Stimulated activated memory B cell treated with anti-CD40 and anti-IgM and Interleukin-4, amounts not matched to agents 10 μg/mL and 1 μg/mL and 100 μg/mL, for 72 hours (primary cell): ENCODE results near the gene FYN.
A peak's percentile ranks its signal among the peaks of the same experiment; 100 is the strongest.

Source experiments
- ATAC-seq: fragments of 150-1000 bp; cut with Tn5 transposase; 2 replicates; pipeline ENCODE4 v1.10.0; 2021
- H3K27ac Mint-ChIP-seq: one replicate; pipeline ENCODE4 v1.8.0; 2022; ENCODE audit warnings: mild to moderate bottlenecking, mixed read lengths
- H3K27me3 Mint-ChIP-seq: one replicate; pipeline ENCODE4 v1.8.0; 2022; ENCODE audit warnings: mixed read lengths
- H3K36me3 Mint-ChIP-seq: one replicate; pipeline ENCODE4 v1.8.0; 2022; ENCODE audit warnings: mixed read lengths
- H3K4me1 Mint-ChIP-seq: one replicate; pipeline ENCODE4 v1.8.0; 2022; ENCODE audit warnings: mixed read lengths
- H3K4me3 Mint-ChIP-seq: one replicate; pipeline ENCODE4 v1.8.0; 2022; ENCODE audit warnings: mild to moderate bottlenecking, moderate library complexity, mixed read lengths
- H3K9me3 Mint-ChIP-seq: one replicate; pipeline ENCODE4 v1.8.0; 2022; ENCODE audit warnings: mixed read lengths

The FYN gene

GRCh38 chr6:111746983-111747382 is 126.3 kb downstream of the FYN start:
- Mint-ChIP-seq H3K4me1 (peaks cover 50% of the 10 kb centered on the region), H3K27ac (peak overlapping the region; percentile 26), H3K9me3 (no peaks in the 10 kb centered on the region), H3K27me3 (no peaks in the 10 kb centered on the region), H3K4me3 (no peak overlapping the region), H3K36me3 (peaks cover 22% of the 10 kb centered on the region)
- no peak for ATAC-seq

DNA sequence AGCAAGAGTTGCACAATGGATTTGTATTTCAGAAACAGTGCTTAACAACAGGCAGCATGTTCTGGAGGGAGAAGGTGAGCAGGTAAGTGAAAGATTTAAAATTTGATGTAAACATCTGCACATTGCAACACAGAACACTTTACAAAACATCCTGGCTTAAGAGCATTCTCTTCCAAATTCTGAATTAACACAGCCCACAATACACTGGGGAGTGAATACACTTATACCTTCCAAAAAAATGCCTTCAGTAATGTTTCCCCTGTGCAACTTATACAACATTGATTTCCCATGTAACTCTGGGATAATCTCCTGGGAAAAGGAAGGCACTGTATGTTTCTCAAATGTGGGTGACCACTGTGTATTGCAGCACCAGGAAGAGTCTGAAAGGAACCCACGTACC is 127.6 kb downstream of the FYN start:
- Mint-ChIP-seq H3K4me1 (peaks cover 41% of the 10 kb centered on the region), H3K9me3 (no peaks in the 10 kb centered on the region), H3K4me3 (no peak overlapping the region), H3K36me3 (peaks cover 27% of the 10 kb centered on the region), H3K27me3 (no peaks in the 10 kb centered on the region), H3K27ac (peak overlapping the region; percentile 3)
- no peak for ATAC-seq

DNA sequence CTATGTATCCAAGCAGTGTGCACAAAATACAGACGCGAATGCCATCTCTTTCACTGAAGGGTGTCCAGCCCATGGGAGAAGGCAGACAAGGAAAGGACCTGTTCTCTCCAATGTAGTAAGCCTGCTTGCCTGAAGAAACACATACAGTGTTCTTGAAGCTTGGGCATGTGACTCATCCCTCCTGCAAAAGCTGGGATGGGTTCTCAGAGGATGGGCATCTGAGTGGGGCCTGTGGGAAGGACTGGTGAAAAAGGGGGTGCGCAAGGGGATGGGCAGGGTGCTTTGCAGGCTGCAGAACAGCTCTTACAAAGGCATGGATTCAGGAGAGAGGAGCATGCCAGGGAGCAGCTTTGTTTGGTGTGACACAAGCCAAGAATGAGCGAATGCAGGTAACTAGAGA is 128.1 kb downstream of the FYN start:
- Mint-ChIP-seq H3K4me1 (peaks cover 41% of the 10 kb centered on the region), H3K9me3 (no peaks in the 10 kb centered on the region), H3K4me3 (no peak overlapping the region), H3K27me3 (no peaks in the 10 kb centered on the region), H3K27ac (peak overlapping the region; percentile 3), H3K36me3 (peaks cover 27% of the 10 kb centered on the region)
- ATAC-seq: no peak

DNA sequence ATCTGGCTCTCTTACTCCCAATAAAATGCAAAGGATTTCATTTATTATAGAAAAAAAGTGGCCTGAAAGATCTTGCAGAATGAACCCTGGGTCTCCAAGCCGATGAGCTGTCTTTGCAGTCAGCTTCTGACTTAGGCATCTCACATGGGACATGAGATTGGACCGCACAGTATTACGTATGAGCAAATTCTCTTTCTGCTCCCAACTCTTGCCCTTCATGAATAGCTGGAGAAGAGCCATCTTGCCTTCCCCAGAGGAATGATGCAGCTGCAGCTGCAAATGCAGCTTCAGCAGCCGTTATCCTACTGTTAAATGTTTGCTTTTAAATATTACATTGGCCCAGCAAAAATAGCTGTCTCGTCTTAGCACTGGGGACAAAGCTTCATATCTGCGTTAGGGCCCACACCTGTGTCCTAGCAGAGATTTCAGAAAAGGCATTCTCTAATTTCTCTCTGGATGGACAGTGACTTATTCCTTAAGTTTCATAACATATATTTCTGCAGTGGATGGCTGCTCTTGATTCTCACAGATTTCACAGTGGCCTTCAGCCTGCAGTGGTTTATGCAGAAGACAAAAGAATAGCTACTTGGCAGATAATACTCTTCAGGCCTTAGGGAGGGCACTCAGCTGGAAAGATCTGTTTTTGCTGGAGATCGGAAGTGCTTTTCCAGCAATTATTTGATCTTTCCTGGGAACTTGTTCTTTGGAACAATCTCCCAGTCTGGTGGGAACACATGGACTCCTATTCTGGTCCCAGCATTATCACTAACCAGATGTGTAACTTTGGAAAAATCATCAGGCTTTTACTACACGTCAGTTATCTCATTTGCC is 129.2 kb downstream of the FYN start:
- H3K9me3 Mint-ChIP-seq: no peaks in the 10 kb centered on the region
- H3K4me3 Mint-ChIP-seq: no peak overlapping the region
- peaks cover 31% of the 10 kb centered on the region for H3K36me3 Mint-ChIP-seq
- H3K27ac Mint-ChIP-seq: no peak overlapping the region
- no peak for ATAC-seq
- H3K4me1 Mint-ChIP-seq: peaks cover 46% of the 10 kb centered on the region
- H3K27me3 Mint-ChIP-seq: no peaks in the 10 kb centered on the region

GRCh38 chr6:111743360-111743759 is 129.9 kb downstream of the FYN start:
- peaks cover 46% of the 10 kb centered on the region for H3K4me1 Mint-ChIP-seq

GRCh38 chr6:111741177-111741952 is 131.9 kb downstream of the FYN start:
- Mint-ChIP-seq H3K27ac (peak overlapping the region; percentile 64), H3K9me3 (no peaks in the 10 kb centered on the region), H3K27me3 (no peaks in the 10 kb centered on the region), H3K36me3 (peaks cover 37% of the 10 kb centered on the region), H3K4me1 (peaks cover 34% of the 10 kb centered on the region), H3K4me3 (no peak overlapping the region)
- no peak for ATAC-seq

More at GRCh38 chr6:111743360-111743759, 129.9 kb downstream of the FYN start:
- Mint-ChIP-seq H3K4me3 (no peak overlapping the region), H3K27ac (no peak overlapping the region), H3K27me3 (no peaks in the 10 kb centered on the region), H3K36me3 (peaks cover 37% of the 10 kb centered on the region), H3K9me3 (no peaks in the 10 kb centered on the region)
- ATAC-seq: no peak

DNA sequence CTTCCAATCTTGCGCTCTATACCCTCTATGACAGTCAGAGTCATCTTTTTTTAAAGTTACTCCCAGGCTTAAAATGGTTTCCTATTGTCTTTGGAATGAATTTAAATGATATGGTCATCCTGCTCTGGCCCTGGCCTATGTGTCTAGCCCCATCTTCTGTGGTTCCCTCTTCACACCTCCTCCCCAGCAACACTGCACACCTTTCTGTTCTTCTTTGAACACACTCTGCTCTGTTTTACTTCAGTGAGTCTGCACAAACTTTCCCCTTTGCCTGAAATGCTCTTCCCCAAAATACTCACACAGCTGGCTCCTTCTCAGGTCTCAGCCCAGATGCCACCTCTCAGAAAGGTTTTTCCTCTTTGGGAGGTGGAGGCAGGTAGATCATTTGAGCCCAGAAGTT is 132.7 kb downstream of the FYN start:
- H3K36me3 Mint-ChIP-seq: peaks cover 36% of the 10 kb centered on the region
- no peak overlapping the region for H3K4me3 Mint-ChIP-seq
- peaks cover 40% of the 10 kb centered on the region for H3K4me1 Mint-ChIP-seq
- H3K27me3 Mint-ChIP-seq: no peaks in the 10 kb centered on the region
- no peak for ATAC-seq
- H3K9me3 Mint-ChIP-seq: no peaks in the 10 kb centered on the region
- peak overlapping the region; percentile 64 for H3K27ac Mint-ChIP-seq

DNA sequence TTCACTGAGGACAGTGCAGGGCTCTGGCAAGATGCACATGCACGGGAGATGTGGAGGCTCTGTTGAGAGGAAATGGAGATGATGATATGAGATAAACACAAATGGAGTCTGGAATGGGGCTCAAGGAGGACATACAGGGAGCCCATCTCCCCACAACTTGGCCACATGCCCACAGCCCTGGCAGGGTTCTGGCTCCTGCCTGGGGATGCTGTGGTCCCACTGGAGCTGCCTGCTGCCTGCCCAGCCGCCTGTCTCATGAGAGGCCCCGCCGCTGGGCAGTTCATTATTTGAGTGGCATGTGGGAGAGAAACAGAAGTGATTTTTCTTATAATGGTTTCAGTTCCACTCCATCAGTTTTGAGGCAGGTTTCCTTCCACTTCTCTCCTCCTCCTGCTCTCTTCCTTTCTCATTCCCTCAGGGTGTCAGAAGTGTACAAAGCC is 134.0 kb downstream of the FYN start:
- ATAC-seq: peak; percentile 63
- H3K36me3 Mint-ChIP-seq: peaks cover 30% of the 10 kb centered on the region
- peak overlapping the region; percentile 64 for H3K27ac Mint-ChIP-seq
- H3K4me1 Mint-ChIP-seq: peaks cover 52% of the 10 kb centered on the region
- no peaks in the 10 kb centered on the region for H3K9me3 Mint-ChIP-seq
- peak overlapping the region; percentile 25 for H3K4me3 Mint-ChIP-seq
- no peaks in the 10 kb centered on the region for H3K27me3 Mint-ChIP-seq

DNA sequence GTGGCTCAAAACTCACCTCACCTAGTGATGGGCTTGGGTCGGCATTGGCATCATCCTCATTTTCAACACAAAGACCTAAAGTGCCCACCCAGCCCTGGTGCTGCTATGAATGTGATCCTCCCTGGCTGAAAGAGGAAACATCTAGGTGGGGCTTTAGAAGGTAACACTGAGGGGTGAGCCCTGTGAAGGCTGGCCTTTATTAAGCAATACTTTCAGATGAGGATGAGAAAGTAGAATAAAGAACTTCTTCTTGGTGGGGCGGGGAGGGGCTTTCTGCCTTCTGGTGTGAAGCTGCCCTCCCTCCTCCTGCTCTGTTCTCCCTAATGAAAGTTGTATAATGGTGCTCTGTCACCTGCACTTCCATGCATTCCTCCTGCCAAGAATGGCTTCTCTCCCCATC is 134.6 kb downstream of the FYN start:
- H3K27ac Mint-ChIP-seq: peak overlapping the region; percentile 64
- no peak overlapping the region for H3K4me3 Mint-ChIP-seq
- peak; percentile 34 for ATAC-seq
- peaks cover 56% of the 10 kb centered on the region for H3K4me1 Mint-ChIP-seq
- H3K36me3 Mint-ChIP-seq: peaks cover 30% of the 10 kb centered on the region
- H3K27me3 Mint-ChIP-seq: no peaks in the 10 kb centered on the region
- no peaks in the 10 kb centered on the region for H3K9me3 Mint-ChIP-seq

GRCh38 chr6:111738156-111738555 is 135.1 kb downstream of the FYN start:
- Mint-ChIP-seq H3K27me3 (no peaks in the 10 kb centered on the region), H3K36me3 (peaks cover 29% of the 10 kb centered on the region)

GRCh38 chr6:111737065-111737521 is 136.2 kb downstream of the FYN start:
- no peaks in the 10 kb centered on the region for H3K27me3 Mint-ChIP-seq
- no peak overlapping the region for H3K4me3 Mint-ChIP-seq
- peaks cover 38% of the 10 kb centered on the region for H3K36me3 Mint-ChIP-seq
- H3K27ac Mint-ChIP-seq: peak overlapping the region; percentile 31
- H3K9me3 Mint-ChIP-seq: no peaks in the 10 kb centered on the region
- peaks cover 58% of the 10 kb centered on the region for H3K4me1 Mint-ChIP-seq
- ATAC-seq: no peak

More at GRCh38 chr6:111738156-111738555, 135.1 kb downstream of the FYN start:
- Mint-ChIP-seq H3K27ac (no peak overlapping the region), H3K4me1 (peaks cover 56% of the 10 kb centered on the region), H3K9me3 (no peaks in the 10 kb centered on the region), H3K4me3 (no peak overlapping the region)
- no peak for ATAC-seq

GRCh38 chr6:111736005-111736608 is 137.1 kb downstream of the FYN start:
- H3K27ac Mint-ChIP-seq: peak overlapping the region; percentile 31
- ATAC-seq: no peak
- H3K27me3 Mint-ChIP-seq: no peaks in the 10 kb centered on the region
- H3K4me1 Mint-ChIP-seq: peaks cover 68% of the 10 kb centered on the region
- H3K9me3 Mint-ChIP-seq: no peaks in the 10 kb centered on the region
- peaks cover 38% of the 10 kb centered on the region for H3K36me3 Mint-ChIP-seq
- no peak overlapping the region for H3K4me3 Mint-ChIP-seq

DNA sequence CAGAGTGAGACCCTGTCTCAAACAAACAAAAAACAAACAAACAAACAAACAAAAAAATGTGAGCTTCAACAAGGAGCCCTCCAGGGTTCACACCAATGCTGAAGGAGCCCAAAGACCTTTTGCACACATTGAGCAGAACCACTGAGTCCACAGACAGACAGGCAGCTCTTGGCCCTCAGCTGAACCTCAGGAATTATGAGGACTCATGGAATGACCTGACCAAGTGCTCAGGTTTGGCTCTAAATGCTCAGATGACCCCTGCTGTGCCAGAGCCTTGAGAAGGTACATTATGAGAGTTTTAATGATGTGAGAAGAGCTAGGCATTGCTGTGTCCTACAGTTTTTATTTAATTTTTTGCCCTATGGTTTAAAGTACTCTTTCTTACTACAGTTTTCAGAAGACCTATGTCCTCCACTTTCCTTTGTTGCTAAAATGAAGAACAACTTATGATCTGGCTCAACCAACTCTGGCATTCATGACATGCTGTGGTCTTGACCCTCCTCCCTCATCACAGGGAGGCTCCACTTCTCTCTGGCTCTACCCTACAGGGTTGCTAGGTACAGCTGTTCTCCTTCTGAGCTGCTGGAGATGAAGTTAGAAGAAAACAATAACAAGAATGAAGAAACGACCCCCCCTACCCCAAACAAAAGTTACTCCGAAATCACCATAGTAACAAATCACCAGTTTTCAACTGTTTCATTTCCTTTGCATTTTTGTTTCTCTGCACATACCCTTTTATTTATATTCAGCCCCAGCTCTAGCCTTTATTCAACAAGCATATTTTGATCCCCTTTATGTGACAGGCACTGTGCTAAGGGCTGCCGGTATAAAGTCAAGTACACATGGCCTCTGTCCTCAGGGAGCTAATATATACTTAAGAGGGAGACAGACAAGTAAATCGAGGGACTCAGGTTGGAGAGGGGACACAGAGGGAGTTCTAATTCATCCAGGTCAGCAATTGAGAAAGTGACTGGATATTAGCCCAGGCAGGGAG is 138.9 kb downstream of the FYN start:
- Mint-ChIP-seq H3K36me3 (peaks cover 32% of the 10 kb centered on the region), H3K9me3 (no peaks in the 10 kb centered on the region)

GRCh38 chr6:111732390-111732789 is 140.9 kb downstream of the FYN start:
- Mint-ChIP-seq H3K4me1 (peaks cover 54% of the 10 kb centered on the region), H3K27me3 (no peaks in the 10 kb centered on the region), H3K9me3 (no peaks in the 10 kb centered on the region), H3K4me3 (no peak overlapping the region), H3K27ac (peak overlapping the region; percentile 65), H3K36me3 (peaks cover 29% of the 10 kb centered on the region)
- ATAC-seq: no peak

More for the DNA sequence above, 138.9 kb downstream of the FYN start:
- H3K4me3 Mint-ChIP-seq: no peak overlapping the region
- H3K4me1 Mint-ChIP-seq: peaks cover 65% of the 10 kb centered on the region
- no peak for ATAC-seq
- peak overlapping the region; percentile 23 for H3K27ac Mint-ChIP-seq
- no peaks in the 10 kb centered on the region for H3K27me3 Mint-ChIP-seq
